Large intestine (tissue), 3 donors: ENCODE data around the gene HERC5. TPM values are rescaled to one million over a fixed set of nuclear protein-coding genes. Genes with fewer than 3 reads are reported as not detected.
"Not testable (repeated sequence)": the region's sequence is repeated elsewhere in the genome, so short reads cannot be mapped to it uniquely, and the experiment has no call there.

ENCODE experiments used
- DNase-seq, 2 donors: peaks; one replicate each; pipeline versions ENCODE4 v3.0.0 to v3.0.0-alpha.2; 2013
- H3K27ac ChIP-seq: one replicate; pipeline ENCODE4 v1.5.1; 2013; ENCODE audit warnings: low read length
- H3K27me3 ChIP-seq: 2 replicates; pipeline ENCODE4 v1.6.1; 2013; ENCODE audit warnings: low read length; ENCODE audit not compliant: control insufficient read depth, insufficient read depth
- H3K36me3 ChIP-seq: 2 replicates; pipeline ENCODE4 v1.6.1; 2013; ENCODE audit warnings: low read length; ENCODE audit not compliant: control insufficient read depth, insufficient read depth
- H3K4me1 ChIP-seq: one replicate; pipeline ENCODE4 v1.6.1; 2013; ENCODE audit warnings: low read length; ENCODE audit not compliant: control insufficient read depth, insufficient read depth
- H3K4me3 ChIP-seq: one replicate; pipeline ENCODE4 v1.5.1; 2013; ENCODE audit warnings: low read length
- H3K9me3 ChIP-seq: one replicate; pipeline ENCODE4 v1.6.1; 2013; ENCODE audit warnings: mild to moderate bottlenecking, low read depth, low read length, moderate library complexity; ENCODE audit not compliant: control insufficient read depth
- WGBS: methylation state at CpG from one replicate; pipeline ENCODE4 v1.1.5; 2013; ENCODE audit warnings: low lambda C conversion rate; ENCODE audit not compliant: insufficient coverage; 5-methylcytosine and 5-hydroxymethylcytosine counted together
- polyA plus RNA-seq: library from polyadenylated mRNA; unstranded; fragments of 120-200 nt; gene quantifications from one replicate; pipeline ENCODE4 v1.2.1, GENCODE V29; 2013

Gene HERC5
- polyA plus RNA-seq, 1 donor = 2.7 TPM

DNA sequence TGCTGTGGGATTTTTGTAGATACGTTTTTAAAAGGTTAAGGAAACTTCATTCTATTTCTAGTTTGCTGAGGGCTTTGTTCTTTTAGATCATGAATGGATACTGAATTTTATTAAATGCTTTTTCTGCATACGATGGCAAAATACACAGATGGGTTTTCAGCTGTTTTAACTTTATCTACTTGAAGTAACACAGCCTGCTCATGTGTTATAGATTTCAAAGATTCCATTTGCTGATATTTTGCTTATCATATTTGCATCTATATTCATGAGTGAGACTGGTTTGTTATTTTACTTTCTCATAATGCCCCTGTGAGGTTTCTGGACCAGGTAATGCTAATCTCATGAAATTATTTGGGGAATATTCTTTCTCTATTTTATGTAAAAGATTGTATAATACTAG, 34.5 kb upstream of the HERC5 start:
- H3K27me3 ChIP-seq = no peaks in the 10 kb centered on the region
- no peaks in the 10 kb centered on the region for H3K4me1 ChIP-seq
- no peak overlapping the region for H3K4me3 ChIP-seq
- H3K36me3 ChIP-seq = no peaks in the 10 kb centered on the region
- DNase-seq = no peak
- 94% methylated on average over 2 of the region's 2 CpGs for WGBS
- no peaks in the 10 kb centered on the region for H3K9me3 ChIP-seq
- no peak overlapping the region for H3K27ac ChIP-seq

DNA sequence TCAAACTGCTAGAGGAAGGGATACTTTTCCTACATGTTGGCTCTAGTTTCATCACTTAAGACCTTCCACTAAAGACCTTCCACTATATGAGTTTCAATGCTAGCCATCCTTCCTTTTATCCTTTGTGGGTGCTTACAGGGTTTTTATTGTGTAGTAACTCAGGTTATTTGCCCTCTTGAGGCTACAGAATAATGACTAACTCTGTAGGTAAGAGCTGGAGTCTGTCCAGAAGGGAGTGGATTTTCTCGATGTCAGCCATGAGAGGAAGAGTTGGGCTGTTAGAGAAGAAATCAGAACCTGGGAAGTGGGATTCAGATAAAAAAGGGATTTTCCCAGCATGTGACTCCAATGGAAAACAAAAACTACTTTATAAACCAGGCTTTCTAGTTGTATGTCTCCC, 27.5 kb upstream of the HERC5 start:
- Histone ChIP-seq H3K4me3 (no peak overlapping the region), H3K4me1 (no peaks in the 10 kb centered on the region), H3K27ac (no peak overlapping the region), H3K36me3 (peaks cover 5% of the 10 kb centered on the region), H3K27me3 (no peaks in the 10 kb centered on the region), H3K9me3 (no peaks in the 10 kb centered on the region)
- DNase-seq = no peak
- WGBS = 14% methylated on average over 1 of the region's 1 CpG

DNA sequence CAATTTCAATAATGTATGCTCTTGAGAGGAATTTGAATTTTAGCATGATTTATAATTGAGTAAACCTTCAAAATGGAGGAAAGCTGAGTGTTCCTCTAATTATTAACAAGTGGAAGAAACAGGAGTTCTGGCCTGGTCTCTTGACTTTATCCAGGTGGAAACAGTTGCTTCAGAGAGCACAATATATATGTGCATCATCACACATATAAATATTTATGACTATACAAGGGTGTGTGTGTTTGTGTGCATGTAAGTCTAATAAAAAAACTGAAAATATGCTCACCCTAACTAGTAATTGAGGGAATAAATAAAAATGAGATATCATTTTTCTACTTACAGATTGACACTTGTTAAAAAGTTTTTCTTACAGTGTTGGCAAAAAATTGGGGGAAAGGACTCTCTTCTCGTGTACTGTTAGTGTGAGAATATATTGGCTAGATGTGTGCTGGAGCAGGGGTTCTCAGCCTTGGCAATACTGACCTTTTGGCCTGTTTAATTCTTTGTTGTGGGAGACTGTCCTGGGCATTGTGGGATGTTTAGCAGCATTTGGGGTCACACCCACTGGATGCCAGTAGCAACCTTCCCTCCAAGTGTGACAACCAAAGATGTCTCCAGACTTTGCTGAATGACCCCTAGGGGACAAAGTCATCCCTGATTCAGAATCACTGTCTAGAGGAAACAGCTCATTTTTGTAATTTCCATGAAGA, 20.8 kb upstream of the HERC5 start:
- Histone ChIP-seq H3K27ac (no peak overlapping the region), H3K4me3 (no peak overlapping the region), H3K36me3 (peaks cover 3% of the 10 kb centered on the region), H3K27me3 (no peaks in the 10 kb centered on the region), H3K4me1 (no peaks in the 10 kb centered on the region), H3K9me3 (no peaks in the 10 kb centered on the region)
- no peak for DNase-seq
- WGBS = no CpG with 5 or more reads among the region's 1 CpG

DNA sequence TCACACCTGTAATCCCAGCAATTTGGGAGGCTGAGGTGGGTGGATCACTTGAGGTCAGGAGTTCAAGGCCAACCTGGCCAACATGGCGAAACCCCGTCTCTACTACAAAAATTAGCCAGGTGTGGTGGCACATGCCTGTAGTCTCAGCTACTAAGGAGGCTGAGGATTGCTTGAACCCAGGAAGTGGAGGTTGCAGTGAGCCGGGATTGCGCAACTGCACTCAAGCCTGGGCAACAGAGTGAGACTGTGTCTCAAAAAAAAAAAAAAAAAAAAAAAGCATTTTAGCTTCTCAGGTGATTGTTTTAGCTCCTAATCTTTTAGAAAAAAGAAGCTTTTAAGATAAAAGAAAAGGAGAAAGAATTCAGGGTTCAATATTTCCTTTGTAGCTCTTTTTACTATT, 19.0 kb upstream of the HERC5 start:
- not testable (repeated sequence) for H3K4me3 ChIP-seq, H3K36me3 ChIP-seq
- no CpG with 5 or more reads among the region's 4 CpGs for WGBS

DNA sequence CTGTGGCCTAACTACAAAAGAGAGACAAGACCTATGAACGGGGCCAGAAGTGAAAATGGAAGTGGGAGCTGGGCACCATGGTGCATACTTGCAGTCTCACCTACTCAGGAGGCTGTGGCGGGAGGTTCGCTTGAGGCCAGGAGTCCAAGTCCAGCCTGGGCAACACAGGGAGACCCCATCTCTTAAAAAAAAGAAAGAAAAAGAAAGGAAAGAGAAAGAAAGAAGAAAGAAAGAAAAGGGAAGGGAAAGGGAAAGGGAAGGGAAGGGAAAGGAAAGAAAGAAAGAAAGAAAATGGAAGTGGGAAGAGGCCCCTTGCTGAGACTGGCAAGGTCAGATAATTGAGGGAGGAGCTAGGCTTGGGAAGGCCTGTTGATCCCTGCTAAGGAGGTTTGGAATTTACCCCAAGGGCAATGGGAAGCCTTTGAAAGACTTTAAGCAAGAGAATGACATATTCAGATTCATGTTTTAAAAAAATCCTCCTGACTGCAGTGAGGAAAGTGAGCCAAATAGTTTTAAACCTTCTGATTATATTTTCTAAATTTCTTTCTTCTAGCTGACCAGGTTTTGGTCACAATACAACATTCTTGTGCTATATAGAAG, 17.7 kb upstream of the HERC5 start:
- H3K27me3 ChIP-seq = no peaks in the 10 kb centered on the region
- WGBS = 93% methylated on average over 2 of the region's 3 CpGs
- H3K27ac ChIP-seq = no peak overlapping the region
- no peaks in the 10 kb centered on the region for H3K9me3 ChIP-seq
- H3K36me3 ChIP-seq = peaks cover 11% of the 10 kb centered on the region
- no peaks in the 10 kb centered on the region for H3K4me1 ChIP-seq
- H3K4me3 ChIP-seq = no peak overlapping the region
- no peak for DNase-seq

More for the DNA sequence above, 19.0 kb upstream of the HERC5 start:
- not testable (repeated sequence) for DNase-seq, H3K27me3 ChIP-seq, H3K9me3 ChIP-seq, H3K4me1 ChIP-seq, H3K27ac ChIP-seq

DNA sequence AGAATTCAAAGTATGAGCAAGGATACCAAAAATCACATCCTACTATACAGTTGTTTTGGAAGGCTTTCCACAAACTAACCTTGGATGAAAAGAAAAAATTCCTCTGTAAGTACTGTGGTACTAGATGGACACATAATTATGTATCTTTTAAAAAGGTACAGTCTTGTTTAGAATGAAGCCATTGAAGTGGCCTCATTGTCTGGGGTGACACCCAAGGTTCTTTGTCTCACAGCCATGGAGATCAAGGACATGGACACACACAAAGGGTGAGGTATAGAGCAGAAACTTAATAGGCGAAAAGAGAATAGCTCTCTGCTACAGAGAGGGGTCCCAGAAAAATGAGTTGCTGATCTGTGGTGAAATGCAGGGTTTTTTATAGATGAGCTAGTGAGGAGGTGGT, 16.8 kb upstream of the HERC5 start:
- H3K4me1 ChIP-seq = no peaks in the 10 kb centered on the region
- peaks cover 11% of the 10 kb centered on the region for H3K36me3 ChIP-seq
- no peaks in the 10 kb centered on the region for H3K9me3 ChIP-seq
- H3K4me3 ChIP-seq = no peak overlapping the region
- no CpG with 5 or more reads among the region's 1 CpG for WGBS
- no peak for DNase-seq
- H3K27ac ChIP-seq = no peak overlapping the region
- H3K27me3 ChIP-seq = no peaks in the 10 kb centered on the region

DNA sequence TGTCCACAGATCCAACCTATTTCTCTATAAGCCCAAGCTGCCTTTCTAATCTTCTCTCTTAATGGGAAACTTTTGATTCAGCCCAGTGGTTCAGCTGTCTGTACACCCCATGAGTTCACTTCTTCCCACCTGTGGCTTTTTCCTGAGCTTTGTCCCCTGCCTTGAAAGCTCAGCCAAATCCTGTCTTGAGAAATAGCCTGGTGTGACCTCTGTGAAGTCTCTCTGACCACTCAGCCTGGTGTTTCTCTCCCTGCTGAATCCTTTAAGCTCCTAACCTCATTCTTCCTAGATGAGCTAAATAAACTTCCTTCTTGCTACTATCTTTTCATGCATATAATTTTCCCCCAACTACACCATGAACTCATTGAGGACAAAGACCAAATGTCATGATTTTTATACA, 15.2 kb upstream of the HERC5 start:
- DNase-seq = no peak
- no peak overlapping the region for H3K27ac ChIP-seq
- no peak overlapping the region for H3K4me3 ChIP-seq
- H3K9me3 ChIP-seq = no peaks in the 10 kb centered on the region
- no peaks in the 10 kb centered on the region for H3K4me1 ChIP-seq
- H3K27me3 ChIP-seq = no peaks in the 10 kb centered on the region
- peaks cover 11% of the 10 kb centered on the region for H3K36me3 ChIP-seq

DNA sequence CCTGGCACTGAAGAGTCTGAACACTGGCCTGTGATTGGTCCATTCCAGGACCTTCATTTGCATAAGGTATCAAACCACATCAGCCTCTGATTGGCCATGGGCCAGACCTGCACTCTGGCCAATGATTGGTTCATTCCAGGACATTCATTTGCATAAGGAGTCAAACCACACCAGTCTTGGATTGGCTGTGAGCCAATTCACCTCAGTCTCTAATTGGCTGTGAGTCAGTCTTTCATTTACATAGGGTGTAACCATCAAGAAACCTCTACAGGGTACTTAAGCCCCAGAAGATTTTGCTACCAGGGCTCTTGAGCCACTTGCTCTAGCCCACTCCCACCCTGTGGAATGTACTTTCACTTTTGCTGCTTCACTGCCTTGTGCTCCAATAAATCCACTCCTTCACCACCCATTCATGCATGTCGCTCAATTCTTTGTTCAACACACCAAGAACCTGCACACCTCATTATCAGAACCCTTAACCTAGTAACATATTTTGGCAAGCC, 14.2 kb upstream of the HERC5 start:
- no peak overlapping the region for H3K27ac ChIP-seq
- peaks cover 11% of the 10 kb centered on the region for H3K36me3 ChIP-seq
- H3K27me3 ChIP-seq = no peaks in the 10 kb centered on the region
- no peaks in the 10 kb centered on the region for H3K4me1 ChIP-seq
- H3K9me3 ChIP-seq = no peaks in the 10 kb centered on the region
- H3K4me3 ChIP-seq = no peak overlapping the region
- WGBS = no CpG with 5 or more reads among the region's 1 CpG
- DNase-seq = no peak

DNA sequence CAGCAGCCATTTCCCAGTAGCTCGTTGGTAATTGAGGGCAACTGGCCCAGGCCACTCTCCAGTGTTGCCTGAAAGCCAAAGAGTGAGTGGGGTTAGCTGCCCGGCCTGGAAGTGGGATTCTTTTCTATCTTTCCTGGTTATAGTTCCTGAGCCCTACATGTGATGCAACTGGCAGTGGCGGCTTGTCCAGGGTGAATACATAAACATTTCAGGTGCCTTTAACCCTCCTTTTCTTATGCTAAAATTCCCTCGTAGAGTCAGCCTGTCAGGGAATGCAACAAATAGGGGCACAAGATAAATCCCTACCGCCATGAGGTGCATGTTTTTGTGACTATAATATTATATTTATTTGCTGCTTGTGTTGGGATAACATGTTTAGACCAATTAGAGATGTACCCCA, 13.4 kb upstream of the HERC5 start:
- H3K36me3 ChIP-seq = peaks cover 11% of the 10 kb centered on the region
- H3K9me3 ChIP-seq = no peaks in the 10 kb centered on the region
- H3K27me3 ChIP-seq = no peaks in the 10 kb centered on the region
- no peak overlapping the region for H3K4me3 ChIP-seq
- WGBS = 80% methylated on average over 1 of the region's 5 CpGs
- DNase-seq = no peak
- no peaks in the 10 kb centered on the region for H3K4me1 ChIP-seq
- no peak overlapping the region for H3K27ac ChIP-seq

DNA sequence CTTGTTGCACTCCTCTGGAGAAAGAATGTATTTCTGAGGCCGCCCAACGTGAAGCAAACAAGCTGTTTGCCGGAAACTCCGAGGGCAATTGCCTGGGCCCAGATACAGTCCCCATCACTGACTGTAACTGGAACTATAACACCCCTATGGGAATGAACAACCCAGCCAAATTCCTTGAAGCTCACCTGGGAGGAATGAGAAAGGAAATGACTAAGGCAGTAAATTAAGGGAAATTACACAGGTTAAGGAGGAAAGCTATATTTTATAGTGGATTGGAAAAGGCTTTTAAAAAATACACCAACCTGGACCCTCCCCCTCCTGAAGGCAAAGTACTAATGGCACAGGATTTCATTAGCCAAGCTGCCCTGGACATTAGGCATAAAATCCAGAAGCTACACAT, 11.7 kb upstream of the HERC5 start:
- no peaks in the 10 kb centered on the region for H3K27me3 ChIP-seq
- no peaks in the 10 kb centered on the region for H3K4me1 ChIP-seq
- peaks cover 11% of the 10 kb centered on the region for H3K36me3 ChIP-seq
- no peak overlapping the region for H3K27ac ChIP-seq
- no peak overlapping the region for H3K4me3 ChIP-seq
- H3K9me3 ChIP-seq = no peaks in the 10 kb centered on the region
- no CpG with 5 or more reads among the region's 4 CpGs for WGBS
- no peak for DNase-seq

DNA sequence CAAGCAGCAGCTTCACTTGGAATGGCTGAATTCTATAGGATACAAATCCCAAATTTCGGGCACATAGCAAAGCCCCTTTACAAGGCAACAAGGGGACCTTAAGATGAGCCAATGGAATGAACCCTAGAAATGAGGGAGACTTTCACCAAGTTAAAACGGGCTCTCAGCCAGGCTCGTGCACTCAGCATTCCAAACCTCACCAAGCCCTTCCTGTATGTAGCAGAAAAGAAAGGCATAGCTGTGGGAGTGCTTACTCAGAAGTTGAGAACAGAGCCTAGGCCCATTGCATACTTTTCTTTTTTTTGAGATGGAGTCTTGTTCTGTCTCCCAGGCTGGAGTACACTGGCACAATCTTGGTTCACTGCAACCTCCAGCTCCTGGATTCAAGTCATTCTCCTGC, 10.8 kb upstream of the HERC5 start:
- no peaks in the 10 kb centered on the region for H3K27me3 ChIP-seq
- no peaks in the 10 kb centered on the region for H3K9me3 ChIP-seq
- WGBS = 72% methylated on average over 2 of the region's 3 CpGs
- no peak overlapping the region for H3K27ac ChIP-seq
- peaks cover 11% of the 10 kb centered on the region for H3K36me3 ChIP-seq
- no peak for DNase-seq
- no peaks in the 10 kb centered on the region for H3K4me1 ChIP-seq
- no peak overlapping the region for H3K4me3 ChIP-seq
